H1 (cell line): ENCODE results near the gene CEND1. TPM values are rescaled to one million over a fixed set of nuclear protein-coding genes. Genes with fewer than 3 reads are reported as not detected.

ENCODE experiments used
- CTCF ChIA-PET: fragments of 300-600 bp; sonication (Branson Sonifier 250); formaldehyde crosslinking; loops from one replicate; lab custom pipeline; 2021; ENCODE audit not compliant: partially characterized antibody; lab: Charles Lee
- POLR2A ChIA-PET: fragments of 300-600 bp; sonication (Branson Sonifier 250); formaldehyde crosslinking; loops from one replicate; lab custom pipeline; 2021; ENCODE audit warnings: inconsistent platforms; ENCODE audit not compliant: partially characterized antibody; lab: Charles Lee
- DNase-seq, 2 experiments: peaks; one replicate each; pipeline versions ENCODE4 v3.0.0 to v3.0.0-alpha.2; 2010 to 2022; ENCODE audit warnings: low spot score in 2 of 2, low read depth in 1 of 2, mixed read lengths in 1 of 2
- FAIRE-seq: peaks from 2 replicates; lab custom pipeline; 2011; peaks lifted over from hg19 to GRCh38; lab: Jason Lieb, UNC
- H2AFZ ChIP-seq: 2 replicates; pipeline ENCODE4 v1.8.1; 2012; ENCODE audit warnings: low read length, inconsistent platforms
- H2AK5ac ChIP-seq: 2 replicates; pipeline ENCODE4 v1.6.1; 2013; ENCODE audit warnings: low read depth, low read length
- H2BK120ac ChIP-seq: replicated peaks from 2 replicates; pipeline ENCODE3; 2013; ENCODE audit warnings: low read depth, low read length, inconsistent platforms
- H2BK12ac ChIP-seq: 2 replicates; pipeline ENCODE4 v1.6.1; 2013; ENCODE audit warnings: low read depth, low read length
- H2BK15ac ChIP-seq: 2 replicates; pipeline ENCODE4 v1.6.1; 2013; ENCODE audit warnings: low read length
- H2BK20ac ChIP-seq: 2 replicates; pipeline ENCODE4 v1.6.1; 2013; ENCODE audit warnings: low read length
- H2BK5ac ChIP-seq: 2 replicates; pipeline ENCODE4 v1.6.1; 2013; ENCODE audit warnings: low read depth, low read length
- H3K14ac ChIP-seq: 2 replicates; pipeline ENCODE4 v1.6.1; 2013; ENCODE audit warnings: inconsistent platforms; ENCODE audit not compliant: insufficient read length
- H3K18ac ChIP-seq: 2 replicates; pipeline ENCODE4 v1.6.1; 2013; ENCODE audit warnings: low read length; ENCODE audit errors: extremely low read depth
- H3K23ac ChIP-seq: 2 replicates; pipeline ENCODE4 v1.6.1; 2013; ENCODE audit warnings: inconsistent platforms; ENCODE audit not compliant: insufficient read length
- H3K23me2 ChIP-seq: 2 replicates; pipeline ENCODE4 v1.6.1; 2013; ENCODE audit warnings: low read depth, low read length
- H3K27ac ChIP-seq: 2 replicates; pipeline ENCODE4 v1.6.1; 2011; ENCODE audit warnings: low read depth, low read length, inconsistent platforms
- H3K27me3 ChIP-seq, 4 experiments: replicated peaks in 1 of 4; 1 replicate in 1 of 4; 2 replicates in 3 of 4; pipeline versions ENCODE4 v1.6.1 to v1.8.1; 2011 to 2013; ENCODE audit warnings: low read length in 3 of 4, mild to moderate bottlenecking in 3 of 4, inconsistent platforms in 2 of 4, mixed read lengths in 2 of 4, moderate library complexity in 1 of 4; ENCODE audit not compliant: control insufficient read depth in 3 of 4, insufficient read depth in 3 of 4; ENCODE audit errors: extremely low read depth in 1 of 4
- H3K36me3 ChIP-seq, 4 experiments: 2 replicates each; pipeline versions ENCODE4 v1.6.1 to v1.8.1; 2011 to 2013; ENCODE audit warnings: mild to moderate bottlenecking in 4 of 4, low read length in 3 of 4, moderate library complexity in 2 of 4, control low read depth in 1 of 4, inconsistent platforms in 1 of 4; ENCODE audit not compliant: insufficient read depth in 4 of 4, control insufficient read depth in 2 of 4
- H3K4ac ChIP-seq: replicated peaks from 2 replicates; pipeline ENCODE3; 2013; ENCODE audit warnings: low read length, low read depth, mixed read lengths, inconsistent platforms; ENCODE audit not compliant: insufficient read length
- H3K4me1 ChIP-seq, 4 experiments: replicated peaks in 1 of 4; 1 replicate in 1 of 4; 2 replicates in 3 of 4; pipeline versions ENCODE4 v1.6.1 to v1.8.1; 2011 to 2013; ENCODE audit warnings: low read length in 3 of 4, inconsistent platforms in 2 of 4, mixed read lengths in 1 of 4; ENCODE audit not compliant: insufficient read depth in 4 of 4, control insufficient read depth in 3 of 4
- H3K4me2 ChIP-seq, 2 experiments: 2 replicates each; pipeline versions ENCODE4 v1.6.1 to v1.8.1; 2011 to 2013; ENCODE audit warnings: low read depth in 2 of 2, low read length in 2 of 2, control low read depth in 1 of 2, inconsistent platforms in 1 of 2, mild to moderate bottlenecking in 1 of 2; ENCODE audit not compliant: insufficient read depth in 1 of 2
- H3K4me3 ChIP-seq, 4 experiments: fragments of 200-600, 300-600 bp in 1 of 4; sonication (generic), shearing (Covaris generic), sonication (Bioruptor Twin) in 1 of 4; 2 replicates each; pipeline versions ENCODE4 v1.5.1 to v1.8.1; 2011 to 2016; ENCODE audit warnings: low read length in 4 of 4, low read depth in 3 of 4, control low read depth in 2 of 4, inconsistent platforms in 2 of 4, mild to moderate bottlenecking in 2 of 4, mixed read lengths in 1 of 4, moderate library complexity in 1 of 4; ENCODE audit not compliant: insufficient read depth in 2 of 4; ENCODE audit errors: extremely low read depth in 1 of 4
- H3K56ac ChIP-seq: replicated peaks from 2 replicates; pipeline ENCODE3; 2013; ENCODE audit warnings: low read depth, mild to moderate bottlenecking, mixed read lengths, low read length, inconsistent platforms; ENCODE audit not compliant: insufficient read length
- H3K79me1 ChIP-seq: 2 replicates; pipeline ENCODE4 v1.6.1; 2013; ENCODE audit warnings: low read depth, low read length, control low read depth
- H3K79me2 ChIP-seq, 2 experiments: 2 replicates each; pipeline versions ENCODE4 v1.6.1 to v1.8.1; 2012 to 2013; ENCODE audit warnings: low read length in 2 of 2, mild to moderate bottlenecking in 2 of 2, inconsistent platforms in 1 of 2; ENCODE audit not compliant: insufficient read depth in 2 of 2, control insufficient read depth in 1 of 2
- H3K9ac ChIP-seq, 4 experiments: replicated peaks in 1 of 4; 1 replicate in 1 of 4; 2 replicates in 3 of 4; pipeline versions ENCODE4 v1.6.1 to v1.8.1; 2011 to 2013; ENCODE audit warnings: low read depth in 3 of 4, low read length in 3 of 4, control low read depth in 2 of 4, mild to moderate bottlenecking in 2 of 4, moderate library complexity in 2 of 4, inconsistent platforms in 1 of 4; ENCODE audit errors: extremely low read depth in 1 of 4
- H3K9me3 ChIP-seq, 2 experiments: 2 replicates each; pipeline versions ENCODE4 v1.6.1 to v1.8.1; 2012 to 2013; ENCODE audit warnings: mild to moderate bottlenecking in 2 of 2, moderate library complexity in 2 of 2, control low read depth in 1 of 2, inconsistent platforms in 1 of 2, low read depth in 1 of 2, low read length in 1 of 2, mixed read lengths in 1 of 2; ENCODE audit not compliant: insufficient read depth in 2 of 2
- H4K20me1 ChIP-seq, 2 experiments: replicated peaks in 1 of 2; 2 replicates each; pipeline versions ENCODE3 to v1.8.1; 2011 to 2013; ENCODE audit warnings: inconsistent platforms in 2 of 2, low read length in 2 of 2, mild to moderate bottlenecking in 1 of 2; ENCODE audit not compliant: insufficient read depth in 2 of 2, control insufficient read depth in 1 of 2
- H4K5ac ChIP-seq: 2 replicates; pipeline ENCODE4 v1.6.1; 2013; ENCODE audit warnings: low read length, low read depth, mixed read lengths, inconsistent platforms; ENCODE audit not compliant: insufficient read length
- H4K8ac ChIP-seq: 2 replicates; pipeline ENCODE4 v1.8.0; 2013; ENCODE audit warnings: mild to moderate bottlenecking, moderate library complexity, low read length, inconsistent platforms; ENCODE audit not compliant: insufficient read depth; ENCODE audit errors: extremely low read depth
- H4K91ac ChIP-seq: replicated peaks from 2 replicates; pipeline ENCODE3; 2013; ENCODE audit warnings: low read length, mixed read lengths, inconsistent platforms; ENCODE audit not compliant: insufficient read length
- CBX5 ChIP-seq: fragments of 300-800, 300-1000 bp; sonication (generic); IDR thresholded peaks from 2 replicates; pipeline ENCODE4 v1.7.1; 2016; ENCODE audit warnings: antibody characterized with exemption, low read length, low read depth
- MAX ChIP-seq: IDR thresholded peaks from 2 replicates; pipeline ENCODE4 v1.6.1; 2012; ENCODE audit warnings: inconsistent platforms
- WGBS, 2 experiments: shearing (Covaris generic) in 1 of 2; methylation state at CpG; one replicate each; pipeline versions ENCODE4 v1.1.6 to v1.1.7; 2013 to 2015; ENCODE audit warnings: low lambda C conversion rate in 2 of 2, mixed read lengths in 2 of 2, inconsistent platforms in 1 of 2, low coverage in 1 of 2, missing lambda C conversion rate in 1 of 2; ENCODE audit not compliant: insufficient replicate concordance in 2 of 2, insufficient coverage in 1 of 2, insufficient read length in 1 of 2; ENCODE audit errors: extremely low coverage in 1 of 2, missing lambda C conversion rate in 1 of 2; 5-methylcytosine and 5-hydroxymethylcytosine counted together
- polyA plus RNA-seq, 7 experiments: library from polyadenylated mRNA; depleted of rRNA in 3 of 7; stranded (reverse) in 5 of 7; unstranded in 2 of 7; fragments of >200 nt in 5 of 7; fragments of 200-250 nt in 2 of 7; gene quantifications; 1 replicate in 5 of 7; 2 replicates in 1 of 7; 4 replicates in 1 of 7; pipeline versions ENCODE4 v1.2.1 to v1.2.3, GENCODE V29; 2011 to 2013; ENCODE audit warnings: missing spikeins in 2 of 7, mixed read lengths in 2 of 7
- total RNA-seq: library from RNA; stranded (reverse); fragmentation: NEBNext Ultra II Directional; extraction: Animal tissue kit (Norgen Biotek cat#: 25700); gene quantifications from 2 replicates; pipeline ENCODE4 v1.2.1, GENCODE V29; 2021

The CEND1 gene
- total and polyA plus RNA-seq, 2 of the 8 experiments (the other 6 are each of a cell fraction or from before 2014, with no cell fraction given), result 0.82 to 5.0 TPM

- Histone ChIP-seq H4K91ac (no peak overlapping the region), H4K8ac (no peak overlapping the region; the same call in 1 of the 2 replicates), H2BK20ac (no peak overlapping the region), H3K79me2 (peaks cover 0 to 15% of the 10 kb centered on the region in 2 experiments; a peak in 2 of 4 replicates), H3K18ac (no peak overlapping the region), H3K23me2 (peaks cover 8% of the 10 kb centered on the region; the same call in 1 of the 2 replicates), H4K20me1 (peaks cover 10 to 23% of the 10 kb centered on the region in 2 experiments), H4K5ac (no peak overlapping the region), H3K27me3 (no peaks in the 10 kb centered on the region; a peak in 2 of 7 replicates), H3K27ac (no peak overlapping the region), H2BK15ac (no peak overlapping the region), H2AFZ (no peak overlapping the region), H2BK120ac (no peak overlapping the region), H3K4ac (no peak overlapping the region), H3K4me2 (no peak overlapping the region), H2AK5ac (no peak overlapping the region), H2BK12ac (no peak overlapping the region; the same call in 1 of the 2 replicates), H3K36me3 (peaks cover 15 to 23% (median 19%) of the 10 kb centered on the region in 4 experiments), H3K4me3 (no peak overlapping the region), H3K56ac (no peak overlapping the region), H3K9me3 (no peaks in the 10 kb centered on the region), H3K79me1 (peaks cover 5% of the 10 kb centered on the region), H3K23ac (no peak overlapping the region), H2BK5ac (0 out of 2 replicates have a peak overlapping the region, but pooled peaks have one; percentile 2), H3K14ac (no peak overlapping the region), H3K9ac (no peak overlapping the region), H3K4me1 (peaks cover 0 to 15% (median 10%) of the 10 kb centered on the region in 4 experiments; a peak in 5 of 7 replicates)
- WGBS, 2 experiments, result 81% methylated on average over 11 of the region's 11 CpGs; no CpG with 5 or more reads in 1 of the 2 experiments
- POLR2A ChIA-PET, result interaction anchor here (1.6 to 53.0 kb wide), 4 partner anchors 5 to 88 kb away, joined by 3 to 1917 read pairs (median 960); partner anchors contain the start of genes CD151, CEND1, CRACR2B and PIDD1
- CTCF ChIA-PET, result interaction anchor here (0.9 to 1.4 kb wide), 5 partner anchors 12 to 32 kb away, joined by 3 to 6 read pairs (median 4); partner anchors contain the start of gene PIDD1
- TF ChIP-seq MAX (peak; percentile 53; the same call in 1 of the 2 replicates), CBX5 (no peak)
- DNase-seq (no peak), FAIRE-seq (no peak)
Observed at GRCh38 chr11:816433-816779, 26.5 kb upstream of the CEND1 start.
